H54 (cell line): ENCODE results near the gene TTC23L.

Source experiments
- DNase-seq: peaks from one replicate; pipeline ENCODE4 v3.0.0; 2011; ENCODE audit warnings: low spot score, mixed read lengths; ENCODE audit not compliant: insufficient read length
- FAIRE-seq: peaks from 3 replicates; lab custom pipeline; 2011; peaks lifted over from hg19 to GRCh38; lab: Jason Lieb, UNC
- POLR2A ChIP-seq: IDR thresholded peaks from 2 replicates; pipeline ENCODE4 v1.6.1; 2011; ENCODE audit warnings: low read depth, mild to moderate bottlenecking, low read length

The TTC23L gene

GRCh38 chr5:34928267-34928666 is 89.3 kb downstream of the TTC23L start:
- FAIRE-seq (no peak), DNase-seq (no peak)
- no peak for TF ChIP-seq POLR2A

GRCh38 chr5:34929134-34929719 is 90.3 kb downstream of the TTC23L start, which contains the start of gene DNAJC21:
DNAJC21 (plus strand) TSS chr5:34929559; CDS start chr5:34929820, 261 bp downstream.
- TF ChIP-seq POLR2A: peak; percentile 16; the same call in 1 of the 2 replicates
- DNase-seq (peak; percentile 91), FAIRE-seq (peak; percentile 89)

GRCh38 chr5:34929720-34930461 is 90.9 kb downstream of the TTC23L start:
- no peak for FAIRE-seq
- TF ChIP-seq POLR2A: peak; percentile 43
- DNase-seq: peak; percentile 86

- TF ChIP-seq POLR2A: no peak
- FAIRE-seq: peak; percentile 80
- peak; percentile 14 for DNase-seq
Observed at GRCh38 chr5:34930462-34930844, 91.5 kb downstream of the TTC23L start.

GRCh38 chr5:34930870-34931269 is 91.9 kb downstream of the TTC23L start:
- DNase-seq: no peak
- FAIRE-seq: no peak
- TF ChIP-seq POLR2A: no peak

GRCh38 chr5:34932947-34933346 is 94.0 kb downstream of the TTC23L start:
- no peak for FAIRE-seq
- TF ChIP-seq POLR2A: no peak
- no peak for DNase-seq

GRCh38 chr5:34941936-34942335 is 103.0 kb downstream of the TTC23L start:
- TF ChIP-seq POLR2A: no peak
- peak; percentile 60 for FAIRE-seq
- no peak for DNase-seq

- DNase-seq (no peak), FAIRE-seq (peak; percentile 23)
- no peak for TF ChIP-seq POLR2A
Observed at GRCh38 chr5:34944044-34944443, 105.1 kb downstream of the TTC23L start.

- DNase-seq (no peak), FAIRE-seq (no peak)
- no peak for TF ChIP-seq POLR2A
Observed at GRCh38 chr5:34944460-34945047, 105.6 kb downstream of the TTC23L start.
